ENCODE results near the gene PDGFB. TPM values are rescaled to one million over a fixed set of nuclear protein-coding genes. Genes with fewer than 3 reads are reported as not detected.

Gene PDGFB
- total RNA-seq, 1 donor from 2014 or later, result 16.5 TPM

DNA sequence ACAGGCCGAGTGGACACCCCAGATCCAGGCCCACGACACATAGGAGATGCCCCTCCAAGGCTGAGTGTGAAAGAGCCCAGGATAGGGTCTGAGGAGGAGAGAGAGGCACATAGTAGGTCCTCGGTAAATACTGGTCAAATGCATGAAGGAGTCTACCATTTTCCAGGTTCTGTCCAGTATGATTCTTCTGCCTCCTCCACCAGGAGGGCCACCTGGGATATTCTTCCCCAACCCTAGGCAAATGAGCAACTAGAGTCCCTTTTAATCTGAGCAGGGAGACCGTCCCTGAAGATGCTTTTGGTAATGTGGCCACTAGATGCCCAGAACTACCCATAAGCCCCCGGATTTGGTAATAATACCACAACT, 6.7 kb downstream of the PDGFB start:
- DNase-seq (ENCODE audit: low spot score), result no peak
- TF ChIP-seq, protein P1, sequence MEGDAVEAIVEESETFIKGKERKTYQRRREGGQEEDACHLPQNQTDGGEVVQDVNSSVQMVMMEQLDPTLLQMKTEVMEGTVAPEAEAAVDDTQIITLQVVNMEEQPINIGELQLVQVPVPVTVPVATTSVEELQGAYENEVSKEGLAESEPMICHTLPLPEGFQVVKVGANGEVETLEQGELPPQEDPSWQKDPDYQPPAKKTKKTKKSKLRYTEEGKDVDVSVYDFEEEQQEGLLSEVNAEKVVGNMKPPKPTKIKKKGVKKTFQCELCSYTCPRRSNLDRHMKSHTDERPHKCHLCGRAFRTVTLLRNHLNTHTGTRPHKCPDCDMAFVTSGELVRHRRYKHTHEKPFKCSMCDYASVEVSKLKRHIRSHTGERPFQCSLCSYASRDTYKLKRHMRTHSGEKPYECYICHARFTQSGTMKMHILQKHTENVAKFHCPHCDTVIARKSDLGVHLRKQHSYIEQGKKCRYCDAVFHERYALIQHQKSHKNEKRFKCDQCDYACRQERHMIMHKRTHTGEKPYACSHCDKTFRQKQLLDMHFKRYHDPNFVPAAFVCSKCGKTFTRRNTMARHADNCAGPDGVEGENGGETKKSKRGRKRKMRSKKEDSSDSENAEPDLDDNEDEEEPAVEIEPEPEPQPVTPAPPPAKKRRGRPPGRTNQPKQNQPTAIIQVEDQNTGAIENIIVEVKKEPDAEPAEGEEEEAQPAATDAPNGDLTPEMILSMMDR (IDR thresholded peaks at IDR 0.05), result no peak
- H3K4me1 Mint-ChIP-seq (ENCODE audit: low read depth), result peaks cover 72% of the 10 kb centered on the region
- H3K9me3 Mint-ChIP-seq (ENCODE audit: low read depth), result no peaks in the 10 kb centered on the region
- H3K36me3 Mint-ChIP-seq (ENCODE audit: low read depth), result no peaks in the 10 kb centered on the region
- H3K4me3 Mint-ChIP-seq (ENCODE audit: unreplicated experiment), result no peak overlapping the region
- no peak overlapping the region for H3K27ac Mint-ChIP-seq (ENCODE audit: unreplicated experiment)
- no peaks in the 10 kb centered on the region for H3K27me3 Mint-ChIP-seq (ENCODE audit: low read depth)

DNA sequence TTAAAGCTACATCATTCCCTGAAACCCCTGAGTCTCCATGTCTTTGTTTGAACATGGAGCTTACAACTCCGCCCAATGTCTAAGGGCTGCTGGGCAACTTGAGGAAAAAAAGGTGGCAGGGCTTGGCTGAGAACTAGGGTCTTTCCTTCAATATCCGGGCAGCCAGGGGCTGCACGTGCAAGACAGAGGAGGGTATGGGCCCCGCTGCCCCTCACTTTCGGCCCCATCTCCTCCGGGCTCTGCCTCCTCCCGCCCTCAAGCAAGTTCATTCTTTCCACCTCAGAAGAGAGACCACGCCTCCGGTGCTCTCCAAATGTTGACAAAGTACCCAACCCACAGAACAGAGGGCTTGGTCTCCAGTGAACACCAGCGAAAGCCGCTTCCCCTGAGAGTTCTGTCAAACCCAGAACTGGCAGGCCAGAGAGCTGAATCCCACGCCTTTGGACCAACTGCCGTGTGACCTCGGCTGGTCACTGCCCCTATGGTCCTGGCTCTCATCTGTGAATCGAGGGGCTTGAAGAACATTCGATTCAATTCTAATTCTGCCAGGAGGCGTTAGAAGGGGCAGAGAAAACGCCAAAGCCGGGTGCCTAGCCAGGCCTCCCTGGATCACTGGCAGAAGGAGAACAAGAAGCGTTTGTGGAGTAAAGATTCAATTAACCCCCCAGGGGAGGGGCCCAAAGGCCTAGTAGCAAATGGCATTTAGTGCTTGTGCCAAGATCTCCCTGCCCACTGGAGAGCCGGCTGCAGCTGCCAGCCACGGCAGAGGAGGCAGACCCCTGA, 7.3 kb downstream of the PDGFB start:
- TF ChIP-seq, protein P1 (IDR thresholded peaks at IDR 0.05), result no peak
- Mint-ChIP-seq H3K27me3 (ENCODE audit: low read depth) (no peaks in the 10 kb centered on the region), H3K4me1 (ENCODE audit: low read depth) (peaks cover 70% of the 10 kb centered on the region), H3K4me3 (ENCODE audit: unreplicated experiment) (no peak overlapping the region), H3K27ac (ENCODE audit: unreplicated experiment) (peak overlapping the region; percentile 63), H3K9me3 (ENCODE audit: low read depth) (no peaks in the 10 kb centered on the region), H3K36me3 (ENCODE audit: low read depth) (no peaks in the 10 kb centered on the region)
- DNase-seq (ENCODE audit: low spot score), result no peak

DNA sequence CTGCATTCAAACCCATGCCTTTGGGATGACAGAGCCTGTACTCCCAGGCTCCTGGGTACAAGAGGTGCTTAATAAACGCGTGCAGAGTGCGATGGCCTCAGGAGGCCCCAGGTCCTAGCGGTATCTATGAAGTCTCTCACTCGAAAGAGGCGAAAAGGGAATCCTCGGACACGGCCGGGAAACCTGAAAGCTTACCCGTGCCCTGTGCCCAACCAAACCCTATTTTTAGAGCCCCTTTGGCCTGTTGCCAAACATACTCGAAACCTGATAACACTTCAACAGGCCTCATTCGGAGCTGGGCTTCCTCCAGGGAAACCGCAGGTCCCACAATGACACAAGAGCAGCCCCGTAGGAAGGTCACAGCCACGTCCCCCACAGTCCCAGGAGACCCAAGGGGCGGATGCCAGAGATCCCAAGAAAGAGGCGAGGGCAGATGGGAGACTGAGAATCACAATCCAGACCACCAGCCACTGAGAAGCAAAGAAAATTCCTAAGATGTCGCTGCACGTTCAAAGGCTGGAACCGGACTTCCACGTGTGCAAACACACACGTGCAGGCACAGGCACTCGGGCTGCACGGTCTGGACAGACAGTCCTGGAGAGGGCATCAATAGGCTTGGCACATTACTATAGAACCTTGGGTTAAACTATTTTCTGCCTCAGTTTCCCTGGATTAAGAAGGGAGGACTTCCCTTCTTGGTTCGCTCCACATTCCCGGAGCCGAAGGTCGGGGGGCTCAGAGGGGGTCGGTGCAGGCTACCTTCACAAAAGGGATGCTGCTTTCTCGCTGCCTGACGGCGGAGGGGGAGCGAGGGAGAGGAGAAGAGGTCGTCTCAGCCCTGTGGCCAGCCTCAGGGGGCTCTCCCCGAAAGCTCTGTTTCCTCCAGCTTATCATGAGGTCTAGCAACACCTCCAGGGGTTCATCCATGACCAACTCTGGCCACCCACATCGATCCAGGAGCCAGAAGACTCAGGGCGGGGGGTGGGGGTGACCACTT, 8.2 kb downstream of the PDGFB start:
- DNase-seq (ENCODE audit: low spot score), result no peak
- no peaks in the 10 kb centered on the region for H3K9me3 Mint-ChIP-seq (ENCODE audit: low read depth)
- no peaks in the 10 kb centered on the region for H3K36me3 Mint-ChIP-seq (ENCODE audit: low read depth)
- H3K27me3 Mint-ChIP-seq (ENCODE audit: low read depth), result no peaks in the 10 kb centered on the region
- H3K27ac Mint-ChIP-seq (ENCODE audit: unreplicated experiment), result peak overlapping the region; percentile 42
- peak overlapping the region; percentile 17 for H3K4me3 Mint-ChIP-seq (ENCODE audit: unreplicated experiment)
- H3K4me1 Mint-ChIP-seq (ENCODE audit: low read depth), result peaks cover 68% of the 10 kb centered on the region
- TF ChIP-seq, protein P1 (IDR thresholded peaks at IDR 0.05), result no peak

DNA sequence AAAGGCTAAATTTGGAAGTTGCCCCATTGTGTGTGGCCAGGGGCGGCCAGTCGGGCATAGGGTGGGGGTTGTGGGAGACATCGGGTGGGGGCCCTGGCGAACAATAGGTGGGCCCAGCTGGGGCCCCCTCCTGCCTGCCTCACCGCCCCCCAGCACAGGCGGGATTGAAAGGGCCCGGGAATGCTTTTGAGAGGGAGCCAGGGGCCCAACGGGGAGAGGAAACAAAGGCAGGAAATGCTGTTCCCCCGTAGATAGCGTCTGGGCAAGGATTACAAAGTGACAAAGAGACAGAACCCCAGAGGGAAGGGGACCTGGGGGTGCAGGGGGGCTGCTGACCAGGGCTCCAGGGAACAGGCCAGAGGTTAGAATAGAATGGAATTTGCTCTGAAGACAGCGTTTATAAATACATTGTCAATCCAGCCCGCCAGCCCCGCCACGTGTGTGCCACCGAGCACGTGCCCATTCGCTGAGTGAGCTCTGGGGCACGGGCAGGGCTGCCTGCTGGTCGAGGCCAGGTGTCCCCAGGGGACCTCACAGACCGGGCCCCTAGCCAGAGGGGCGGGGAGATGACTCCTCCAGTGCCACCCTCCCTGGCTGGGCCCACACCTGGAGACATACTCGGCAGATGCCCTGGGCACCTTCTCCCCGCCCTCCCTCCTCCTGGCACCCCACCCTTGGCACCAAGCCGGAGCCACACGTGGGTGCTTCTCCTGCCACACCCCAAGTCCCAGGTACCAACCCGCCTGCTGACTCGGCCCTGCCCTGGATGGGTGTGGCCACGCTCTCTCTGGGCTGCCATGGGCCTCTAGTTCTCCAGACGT, 9.7 kb downstream of the PDGFB start:
- no peaks in the 10 kb centered on the region for H3K27me3 Mint-ChIP-seq (ENCODE audit: low read depth)
- TF ChIP-seq, protein P1 (IDR thresholded peaks at IDR 0.05), result no peak
- H3K36me3 Mint-ChIP-seq (ENCODE audit: low read depth), result no peaks in the 10 kb centered on the region
- no peak for DNase-seq (ENCODE audit: low spot score)
- H3K4me1 Mint-ChIP-seq (ENCODE audit: low read depth), result peaks cover 61% of the 10 kb centered on the region
- peak overlapping the region; percentile 69 for H3K27ac Mint-ChIP-seq (ENCODE audit: unreplicated experiment)
- H3K4me3 Mint-ChIP-seq (ENCODE audit: unreplicated experiment), result no peak overlapping the region
- H3K9me3 Mint-ChIP-seq (ENCODE audit: low read depth), result no peaks in the 10 kb centered on the region

DNA sequence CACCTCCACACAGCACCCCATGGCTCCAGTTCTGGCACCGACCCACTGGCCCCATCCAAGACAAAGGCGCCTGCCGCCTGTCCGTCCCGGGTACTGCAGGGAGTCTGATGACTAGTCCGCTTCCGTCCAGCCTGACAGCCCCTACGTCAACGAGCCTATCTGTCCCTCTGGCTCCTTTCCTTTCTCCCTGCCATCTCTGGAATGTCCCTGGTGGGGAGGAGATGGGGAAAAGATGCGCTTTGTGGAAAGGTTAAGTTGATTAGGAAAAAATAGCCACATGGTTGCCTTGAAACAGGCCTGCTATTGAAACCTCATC, 10.4 kb downstream of the PDGFB start:
- TF ChIP-seq, protein P1 (IDR thresholded peaks at IDR 0.05), result peak; percentile 45
- Mint-ChIP-seq H3K4me1 (ENCODE audit: low read depth) (peaks cover 54% of the 10 kb centered on the region), H3K27me3 (ENCODE audit: low read depth) (no peaks in the 10 kb centered on the region), H3K9me3 (ENCODE audit: low read depth) (no peaks in the 10 kb centered on the region), H3K4me3 (ENCODE audit: unreplicated experiment) (no peak overlapping the region), H3K36me3 (ENCODE audit: low read depth) (peaks cover under 1% of the 10 kb centered on the region), H3K27ac (ENCODE audit: unreplicated experiment) (peak overlapping the region; percentile 69)
- DNase-seq (ENCODE audit: low spot score), result no peak
